ENCODE measurements around the gene STAC2. TPM values are rescaled to one million over a fixed set of nuclear protein-coding genes. Genes with fewer than 3 reads are reported as not detected.

Gene STAC2
- total and polyA plus RNA-seq, 9 donors = 0.04 to 0.30 (median 0.18) TPM

- DNase-seq = peak; percentile 33
- Histone ChIP-seq H3K36me3 (ENCODE audit: control insufficient read depth, insufficient read depth, low read length) (peaks cover 31% of the 10 kb centered on the region), H3K9me3 (replicated peaks; ENCODE audit: control insufficient read depth, low read depth, low read length) (no peaks in the 10 kb centered on the region), H3K4me1 (ENCODE audit: control insufficient read depth, insufficient read depth, low read length) (peaks cover 62% of the 10 kb centered on the region), H3K27ac (ENCODE audit: low read length) (peak overlapping the region; percentile 79), H3K4me3 (ENCODE audit: low read length) (peak overlapping the region; percentile 78), H3K27me3 (ENCODE audit: control insufficient read depth, insufficient read depth, low read length) (no peaks in the 10 kb centered on the region)
- WGBS (ENCODE audit: insufficient coverage) = no CpG with 5 or more reads among the region's 4 CpGs
Measured at GRCh38 chr17:39198186-39198566, 27.6 kb downstream of the STAC2 start.

GRCh38 chr17:39197380-39198185, 28.2 kb downstream of the STAC2 start, which contains the start of gene CACNB1:
TSS of gene CACNB1 (minus strand) at chr17:39197669. CDS start at chr17:39197495, 174 bp downstream.
- H3K27me3 ChIP-seq (ENCODE audit: control insufficient read depth, insufficient read depth, low read length) = no peaks in the 10 kb centered on the region
- H3K4me1 ChIP-seq (ENCODE audit: control insufficient read depth, insufficient read depth, low read length) = peaks cover 68% of the 10 kb centered on the region
- 0% methylated on average over 41 of the region's 55 CpGs for WGBS (ENCODE audit: insufficient coverage)

GRCh38 chr17:39196808-39197291, 28.9 kb downstream of the STAC2 start:
- peak; percentile 76 for DNase-seq
- peaks cover 75% of the 10 kb centered on the region for H3K4me1 ChIP-seq (ENCODE audit: control insufficient read depth, insufficient read depth, low read length)

More at GRCh38 chr17:39197380-39198185, 28.2 kb downstream of the STAC2 start, which contains the start of gene CACNB1:
- no peaks in the 10 kb centered on the region for H3K9me3 ChIP-seq (replicated peaks; ENCODE audit: control insufficient read depth, low read depth, low read length)
- peak within 1 kb of the TSS; percentile 96 for H3K27ac ChIP-seq (ENCODE audit: low read length)
- peak within 1 kb of the TSS; percentile 78 for H3K4me3 ChIP-seq (ENCODE audit: low read length)
- peak; percentile 91 for DNase-seq
- H3K36me3 ChIP-seq (ENCODE audit: control insufficient read depth, insufficient read depth, low read length) = peaks cover 33% of the 10 kb centered on the region

GRCh38 chr17:39196241-39196807, 29.4 kb downstream of the STAC2 start:
- H3K4me3 ChIP-seq (ENCODE audit: low read length) = peak overlapping the region; percentile 78
- WGBS (ENCODE audit: insufficient coverage) = no CpG with 5 or more reads among the region's 8 CpGs
- DNase-seq = peak; percentile 83
- no peaks in the 10 kb centered on the region for H3K9me3 ChIP-seq (replicated peaks; ENCODE audit: control insufficient read depth, low read depth, low read length)
- H3K36me3 ChIP-seq (ENCODE audit: control insufficient read depth, insufficient read depth, low read length) = peaks cover 33% of the 10 kb centered on the region
- H3K27me3 ChIP-seq (ENCODE audit: control insufficient read depth, insufficient read depth, low read length) = no peaks in the 10 kb centered on the region
- peak overlapping the region; percentile 96 for H3K27ac ChIP-seq (ENCODE audit: low read length)
- H3K4me1 ChIP-seq (ENCODE audit: control insufficient read depth, insufficient read depth, low read length) = peaks cover 72% of the 10 kb centered on the region

More at GRCh38 chr17:39196808-39197291, 28.9 kb downstream of the STAC2 start:
- no peaks in the 10 kb centered on the region for H3K27me3 ChIP-seq (ENCODE audit: control insufficient read depth, insufficient read depth, low read length)
- peak overlapping the region; percentile 78 for H3K4me3 ChIP-seq (ENCODE audit: low read length)
- H3K9me3 ChIP-seq (replicated peaks; ENCODE audit: control insufficient read depth, low read depth, low read length) = no peaks in the 10 kb centered on the region
- under 1% methylated on average over 24 of the region's 30 CpGs for WGBS (ENCODE audit: insufficient coverage)
- peak overlapping the region; percentile 96 for H3K27ac ChIP-seq (ENCODE audit: low read length)
- H3K36me3 ChIP-seq (ENCODE audit: control insufficient read depth, insufficient read depth, low read length) = peaks cover 33% of the 10 kb centered on the region

GRCh38 chr17:39195568-39196160, 30.1 kb downstream of the STAC2 start:
- H3K4me3 ChIP-seq (ENCODE audit: low read length) = peak overlapping the region; percentile 78
- H3K4me1 ChIP-seq (ENCODE audit: control insufficient read depth, insufficient read depth, low read length) = peaks cover 69% of the 10 kb centered on the region
- H3K27me3 ChIP-seq (ENCODE audit: control insufficient read depth, insufficient read depth, low read length) = no peaks in the 10 kb centered on the region
- H3K36me3 ChIP-seq (ENCODE audit: control insufficient read depth, insufficient read depth, low read length) = peaks cover 36% of the 10 kb centered on the region
- DNase-seq = peak; percentile 71
- peak overlapping the region; percentile 96 for H3K27ac ChIP-seq (ENCODE audit: low read length)
- WGBS (ENCODE audit: insufficient coverage) = 37% methylated on average over 4 of the region's 8 CpGs
- H3K9me3 ChIP-seq (replicated peaks; ENCODE audit: control insufficient read depth, low read depth, low read length) = no peaks in the 10 kb centered on the region

GRCh38 chr17:39194985-39195524, 30.7 kb downstream of the STAC2 start:
- no CpG with 5 or more reads among the region's 10 CpGs for WGBS (ENCODE audit: insufficient coverage)
- no peak for DNase-seq
- no peaks in the 10 kb centered on the region for H3K9me3 ChIP-seq (replicated peaks; ENCODE audit: control insufficient read depth, low read depth, low read length)
- H3K4me1 ChIP-seq (ENCODE audit: control insufficient read depth, insufficient read depth, low read length) = peaks cover 69% of the 10 kb centered on the region
- peak overlapping the region; percentile 96 for H3K27ac ChIP-seq (ENCODE audit: low read length)
- no peaks in the 10 kb centered on the region for H3K27me3 ChIP-seq (ENCODE audit: control insufficient read depth, insufficient read depth, low read length)
- H3K36me3 ChIP-seq (ENCODE audit: control insufficient read depth, insufficient read depth, low read length) = peaks cover 42% of the 10 kb centered on the region
- H3K4me3 ChIP-seq (ENCODE audit: low read length) = peak overlapping the region; percentile 78

GRCh38 chr17:39194089-39194984, 31.4 kb downstream of the STAC2 start:
- 38% methylated on average over 15 of the region's 20 CpGs for WGBS (ENCODE audit: insufficient coverage)
- Histone ChIP-seq H3K27ac (ENCODE audit: low read length) (peak overlapping the region; percentile 96), H3K4me3 (ENCODE audit: low read length) (peak overlapping the region; percentile 78), H3K9me3 (replicated peaks; ENCODE audit: control insufficient read depth, low read depth, low read length) (no peaks in the 10 kb centered on the region), H3K36me3 (ENCODE audit: control insufficient read depth, insufficient read depth, low read length) (peaks cover 43% of the 10 kb centered on the region), H3K27me3 (ENCODE audit: control insufficient read depth, insufficient read depth, low read length) (no peaks in the 10 kb centered on the region), H3K4me1 (ENCODE audit: control insufficient read depth, insufficient read depth, low read length) (peaks cover 66% of the 10 kb centered on the region)
- DNase-seq = peak; percentile 82

GRCh38 chr17:39193346-39193745, 32.4 kb downstream of the STAC2 start:
- Histone ChIP-seq H3K9me3 (replicated peaks; ENCODE audit: control insufficient read depth, low read depth, low read length) (no peaks in the 10 kb centered on the region), H3K4me3 (ENCODE audit: low read length) (peak overlapping the region; percentile 28), H3K4me1 (ENCODE audit: control insufficient read depth, insufficient read depth, low read length) (peaks cover 58% of the 10 kb centered on the region), H3K27ac (ENCODE audit: low read length) (peak overlapping the region; percentile 84), H3K27me3 (ENCODE audit: control insufficient read depth, insufficient read depth, low read length) (no peaks in the 10 kb centered on the region), H3K36me3 (ENCODE audit: control insufficient read depth, insufficient read depth, low read length) (peaks cover 48% of the 10 kb centered on the region)
- peak; percentile 58 for DNase-seq
- WGBS (ENCODE audit: insufficient coverage) = 100% methylated on average over 3 of the region's 10 CpGs

GRCh38 chr17:39192901-39193300, 32.8 kb downstream of the STAC2 start:
- no peak for DNase-seq
- WGBS (ENCODE audit: insufficient coverage) = 91% methylated on average over 11 of the region's 16 CpGs
- no peaks in the 10 kb centered on the region for H3K9me3 ChIP-seq (replicated peaks; ENCODE audit: control insufficient read depth, low read depth, low read length)
- no peaks in the 10 kb centered on the region for H3K27me3 ChIP-seq (ENCODE audit: control insufficient read depth, insufficient read depth, low read length)
- peak overlapping the region; percentile 89 for H3K27ac ChIP-seq (ENCODE audit: low read length)
- peak overlapping the region; percentile 28 for H3K4me3 ChIP-seq (ENCODE audit: low read length)
- peaks cover 54% of the 10 kb centered on the region for H3K4me1 ChIP-seq (ENCODE audit: control insufficient read depth, insufficient read depth, low read length)
- peaks cover 50% of the 10 kb centered on the region for H3K36me3 ChIP-seq (ENCODE audit: control insufficient read depth, insufficient read depth, low read length)
